HepG2 (cell line): ENCODE data around the gene ELP5. TPM values are rescaled to one million over a fixed set of nuclear protein-coding genes. Genes with fewer than 3 reads are reported as not detected.

Source experiments
- BHLHE40 ChIP-seq: IDR thresholded peaks from 2 replicates; pipeline ENCODE4 v1.6.1; 2011; ENCODE audit warnings: low read length, improper control_type of control experiment
- HDAC6 ChIP-seq: fragments of 200-600 bp; sonication (generic); IDR thresholded peaks from 2 replicates; pipeline ENCODE4 v1.7.0; 2017; ENCODE audit warnings: mild to moderate bottlenecking, antibody characterized with exemption, low read length, low read depth
- HNRNPUL1 ChIP-seq: fragments of 200-400 bp; formaldehyde crosslinking; IDR thresholded peaks from 2 replicates; pipeline ENCODE4 v1.6.1; 2017; ENCODE audit warnings: low read depth, mild to moderate bottlenecking, low read length, moderate library complexity
- KAT2B ChIP-seq: fragments of 150-350 bp; IDR thresholded peaks from 2 replicates; pipeline ENCODE4 v1.6.1; 2014; ENCODE audit warnings: low read depth, low read length, borderline replicate concordance
- KDM4B ChIP-seq: sonication (generic); formaldehyde crosslinking; IDR thresholded peaks from 2 replicates; pipeline ENCODE4 v1.4.0; 2020; ENCODE audit warnings: missing genetic modification reagents
- KDM5B ChIP-seq: sonication (generic); formaldehyde crosslinking; IDR thresholded peaks from 2 replicates; pipeline ENCODE4 v1.4.0; 2020; ENCODE audit warnings: missing genetic modification reagents, mild to moderate bottlenecking, borderline replicate concordance
- PBX3 ChIP-seq: sonication (generic); formaldehyde crosslinking; IDR thresholded peaks from 2 replicates; pipeline ENCODE4 v1.8.1; 2023; ENCODE audit warnings: missing genetic modification reagents, inconsistent platforms, borderline replicate concordance
- RAD51 ChIP-seq: fragments of 450-650 bp; IDR thresholded peaks from 2 replicates; pipeline ENCODE4 v1.6.1; 2016; ENCODE audit warnings: borderline replicate concordance
- SAFB2 ChIP-seq: sonication (generic); formaldehyde crosslinking; IDR thresholded peaks from 2 replicates; pipeline ENCODE4 v1.5.1; 2020; ENCODE audit warnings: missing genetic modification reagents, low read depth, mild to moderate bottlenecking, borderline replicate concordance
- TCF12 ChIP-seq, 2 experiments: fragments of 450-650 bp in 1 of 2; sonication (generic) in 1 of 2; formaldehyde crosslinking in 1 of 2; IDR thresholded peaks; 2 replicates each; pipeline versions ENCODE4 v1.6.1 to v1.8.0; 2017 to 2022; ENCODE audit warnings: antibody characterized with exemption in 1 of 2, mild to moderate bottlenecking in 1 of 2, missing genetic modification reagents in 1 of 2, moderate library complexity in 1 of 2
- THYN1 ChIP-seq: sonication (generic); formaldehyde crosslinking; IDR thresholded peaks from 2 replicates; pipeline ENCODE4 v1.8.1; 2023; ENCODE audit warnings: low read depth, mild to moderate bottlenecking, moderate library complexity, missing genetic modification reagents, borderline replicate concordance
- ZGPAT ChIP-seq: IDR thresholded peaks from 2 replicates; pipeline ENCODE4 v1.6.1; 2016; ENCODE audit warnings: mild to moderate bottlenecking
- ZNF180 ChIP-seq: sonication (generic); formaldehyde crosslinking; IDR thresholded peaks from 2 replicates; pipeline ENCODE4 v1.4.0; 2020; ENCODE audit warnings: low read depth, missing genetic modification reagents, borderline replicate concordance
- ZNF605 ChIP-seq: sonication (generic); formaldehyde crosslinking; IDR thresholded peaks from 2 replicates; pipeline ENCODE4 v1.8.0; 2022; ENCODE audit warnings: mild to moderate bottlenecking, missing genetic modification reagents
- ZNF687 ChIP-seq: sonication (generic); formaldehyde crosslinking; IDR thresholded peaks from 2 replicates; pipeline ENCODE4 v1.5.1; 2020; ENCODE audit warnings: mild to moderate bottlenecking, missing genetic modification reagents, moderate library complexity
- ZNF740 ChIP-seq: sonication (generic); formaldehyde crosslinking; IDR thresholded peaks from 2 replicates; pipeline ENCODE4 v1.4.0; 2020; ENCODE audit warnings: missing genetic modification reagents
- ZNF747 ChIP-seq: sonication (generic); formaldehyde crosslinking; IDR thresholded peaks from 2 replicates; pipeline ENCODE4 v1.8.1; 2023; ENCODE audit warnings: missing genetic modification reagents, mild to moderate bottlenecking, borderline replicate concordance
- ZSCAN12 ChIP-seq: sonication (generic); formaldehyde crosslinking; IDR thresholded peaks from 2 replicates; pipeline ENCODE4 v1.9.0; 2021; ENCODE audit warnings: mild to moderate bottlenecking, missing genetic modification reagents
- polyA plus RNA-seq, 8 experiments: library from polyadenylated mRNA; depleted of rRNA in 3 of 8; stranded (reverse) in 7 of 8; unstranded in 1 of 8; fragments of >200 nt; fragmentation: Illumina TruSeq in 4 of 8; extraction: Trizol in 4 of 8; gene quantifications; 2 replicates each; pipeline versions ENCODE4 v1.2.1 to v1.2.3, GENCODE V29; 2011 to 2016; ENCODE audit warnings: low read depth in 4 of 8, missing spikeins in 1 of 8, mixed read lengths in 1 of 8; ENCODE audit not compliant: insufficient read depth in 1 of 8
- total RNA-seq, 5 experiments: library from RNA; depleted of rRNA; stranded (reverse); fragments of >200 nt; fragmentation: Illumina TruSeq; extraction: Trizol; gene quantifications; 2 replicates each; pipeline ENCODE4 v1.2.3, GENCODE V29; 2016; ENCODE audit warnings: low read depth in 1 of 5
- TF ChIP-seq, protein P1 (sequence below): sonication (generic); formaldehyde crosslinking; IDR thresholded peaks from 2 replicates; pipeline ENCODE4 v1.4.0; 2020; ENCODE audit warnings: missing genetic modification reagents, mild to moderate bottlenecking, borderline replicate concordance

Gene ELP5
- total and polyA plus RNA-seq, 2 of the 13 experiments (the other 11 are each of a cell fraction or from before 2014, with no cell fraction given): 67.6 to 69.8 TPM

DNA sequence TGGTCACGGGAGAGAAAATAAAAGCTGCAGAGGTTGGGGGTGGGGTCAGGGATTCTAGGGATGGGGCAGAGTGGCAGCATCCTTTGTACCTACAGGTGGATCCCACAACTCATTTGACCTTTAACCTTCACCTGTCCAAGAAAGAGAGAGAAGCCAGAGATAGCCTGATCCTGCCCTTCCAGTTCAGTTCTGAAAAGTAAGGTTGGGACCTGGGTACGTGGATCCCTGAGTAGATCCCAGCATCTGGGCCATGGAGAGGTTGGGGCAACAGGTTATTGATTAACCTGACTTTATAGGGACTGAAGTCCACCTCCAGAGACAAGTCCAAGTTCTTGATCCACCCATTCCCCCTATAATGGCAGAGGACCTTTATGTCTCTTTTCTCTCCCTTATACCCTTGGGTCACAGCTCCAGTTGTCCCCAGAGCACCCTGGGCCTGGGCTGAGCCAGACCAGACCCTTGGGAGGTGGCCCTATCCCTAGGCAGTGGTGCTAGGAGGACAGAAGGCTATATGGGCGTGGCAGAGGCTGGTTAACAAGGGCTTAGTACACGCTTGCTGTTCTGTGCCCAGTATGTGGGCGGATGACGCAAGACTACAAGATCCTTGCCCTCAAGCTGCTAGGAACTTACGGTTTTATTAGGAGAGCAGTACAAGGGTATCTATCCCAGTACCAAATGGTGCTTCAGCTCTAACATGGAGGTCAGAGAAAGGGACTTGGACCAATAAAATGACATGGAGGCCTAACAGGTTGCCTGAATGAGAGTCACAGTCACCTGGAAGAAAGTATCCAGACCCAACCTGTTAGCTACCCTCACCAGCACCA lies 6.9 kb downstream of the ELP5 start (continued):
- TF ChIP-seq PBX3 (CRISPR knock-in tag): no peak
- no peak for TF ChIP-seq ZSCAN12 (CRISPR knock-in tag)
- TF ChIP-seq, protein P1, sequence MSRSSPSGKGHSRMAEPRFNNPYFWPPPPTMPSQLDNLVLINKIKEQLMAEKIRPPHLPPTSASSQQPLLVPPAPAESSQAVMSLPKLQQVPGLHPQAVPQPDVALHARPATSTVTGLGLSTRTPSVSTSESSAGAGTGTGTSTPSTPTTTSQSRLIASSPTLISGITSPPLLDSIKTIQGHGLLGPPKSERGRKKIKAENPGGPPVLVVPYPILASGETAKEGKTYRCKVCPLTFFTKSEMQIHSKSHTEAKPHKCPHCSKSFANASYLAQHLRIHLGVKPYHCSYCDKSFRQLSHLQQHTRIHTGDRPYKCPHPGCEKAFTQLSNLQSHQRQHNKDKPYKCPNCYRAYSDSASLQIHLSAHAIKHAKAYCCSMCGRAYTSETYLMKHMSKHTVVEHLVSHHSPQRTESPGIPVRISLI (CRISPR knock-in tag): no peak
- TF ChIP-seq ZGPAT (CRISPR knock-in tag): peak; percentile 78
- no peak for TF ChIP-seq KAT2B
- 0 out of 2 replicates have a peak, but pooled peaks have one; percentile 21 for TF ChIP-seq BHLHE40
- TF ChIP-seq ZNF605 (CRISPR knock-in tag): no peak
- TF ChIP-seq ZNF180 (CRISPR knock-in tag): no peak
- no peak for TF ChIP-seq SAFB2
- TF ChIP-seq ZNF747 (CRISPR knock-in tag): no peak
- peak; percentile 77 for TF ChIP-seq ZNF687 (CRISPR knock-in tag)
- no peak for TF ChIP-seq HDAC6
- TF ChIP-seq KDM5B: peak; percentile 84; the same call in 1 of the 2 replicates
- peak; percentile 82 for TF ChIP-seq HNRNPUL1
- no peak for TF ChIP-seq TCF12 (IDR thresholded peaks at IDR 0.05)
- TF ChIP-seq TCF12 (CRISPR knock-in tag; IDR thresholded peaks at IDR 0.05): 0 out of 2 replicates have a peak, but pooled peaks have one; percentile 31
- TF ChIP-seq KDM4B: no peak
- no peak for TF ChIP-seq RAD51
- TF ChIP-seq ZNF740 (CRISPR knock-in tag): no peak
- TF ChIP-seq THYN1 (CRISPR knock-in tag): no peak
